SU-DHL-6 (cell line): ENCODE measurements around the gene SH3GL1.

ENCODE experiments used
- H2AFZ ChIP-seq: fragments of 200-600 bp; sonication (generic); 2 replicates; pipeline ENCODE4 v1.6.1; 2014; ENCODE audit warnings: low read depth, mild to moderate bottlenecking, moderate library complexity, mixed read lengths, antibody characterized with exemption, low read length; ENCODE audit not compliant: severe bottlenecking
- H3F3A ChIP-seq: fragments of 200-600 bp; shearing (Covaris generic); 2 replicates; pipeline ENCODE4 v1.6.0; 2016; ENCODE audit warnings: antibody characterized with exemption, mild to moderate bottlenecking; ENCODE audit not compliant: insufficient read depth
- H3K27ac ChIP-seq: fragments of 200-600 bp; sonication (generic); 2 replicates; pipeline ENCODE4 v1.5.1; 2016; ENCODE audit warnings: low read depth, mild to moderate bottlenecking, low read length, moderate library complexity, mixed read lengths
- H3K27me3 ChIP-seq: fragments of 200-600 bp; sonication (generic), shearing (Covaris generic); 2 replicates; pipeline ENCODE4 v1.6.0; 2014; ENCODE audit warnings: mild to moderate bottlenecking, low read length
- H3K36me3 ChIP-seq: fragments of 200-600 bp; sonication (generic); 2 replicates; pipeline ENCODE4 v1.6.1; 2014; ENCODE audit warnings: mild to moderate bottlenecking, low read length, mixed read lengths
- H3K4me2 ChIP-seq: fragments of 300-600, 200-600 bp; shearing (Covaris generic), sonication (generic); 2 replicates; pipeline ENCODE4 v1.6.0; 2014; ENCODE audit warnings: low read length, low read depth, mild to moderate bottlenecking; ENCODE audit not compliant: poor library complexity, severe bottlenecking
- H3K4me3 ChIP-seq: fragments of 200-600 bp; sonication (generic); 2 replicates; pipeline ENCODE4 v1.5.1; 2014; ENCODE audit warnings: antibody characterized with exemption, low read length, mild to moderate bottlenecking, mixed read lengths; ENCODE audit not compliant: insufficient read depth, poor library complexity, severe bottlenecking
- H3K79me2 ChIP-seq: fragments of 200-600 bp; sonication (generic); 2 replicates; pipeline ENCODE4 v1.6.1; 2014; ENCODE audit warnings: mild to moderate bottlenecking, low read length, moderate library complexity; ENCODE audit not compliant: insufficient read depth
- H3K9ac ChIP-seq: fragments of 200-600 bp; sonication (generic); 2 replicates; pipeline ENCODE4 v1.7.0; 2014; ENCODE audit warnings: mild to moderate bottlenecking, low read length
- H3K9me2 ChIP-seq: fragments of 200-600 bp; sonication (generic); replicated peaks from 2 replicates; pipeline ENCODE4 v1.6.1; 2014; ENCODE audit warnings: low read length; ENCODE audit not compliant: insufficient read depth
- H3K9me3 ChIP-seq: fragments of 200-600 bp; sonication (generic); 2 replicates; pipeline ENCODE4 v1.6.1; 2014; ENCODE audit warnings: low read length, mixed read lengths; ENCODE audit not compliant: insufficient read depth
- H4K20me1 ChIP-seq: fragments of 200-600 bp; sonication (generic); 2 replicates; pipeline ENCODE4 v1.6.1; 2014; ENCODE audit warnings: low read depth, mild to moderate bottlenecking, antibody characterized with exemption, low read length, moderate library complexity, mixed read lengths
- EZH2phosphoT487 ChIP-seq: fragments of 200-600 bp; sonication (generic), shearing (Covaris generic); conservative IDR thresholded peaks from 2 replicates; pipeline ENCODE4 v1.6.1; 2018; ENCODE audit warnings: mild to moderate bottlenecking, antibody characterized with exemption, low read length, moderate library complexity, mixed read lengths
- TF ChIP-seq, protein P1 (sequence below): fragments of 200-600 bp; sonication (generic); IDR thresholded peaks from one replicate; pipeline ENCODE4 v1.5.1; 2017; ENCODE audit warnings: antibody characterized with exemption, mild to moderate bottlenecking, low read length, moderate library complexity; ENCODE audit not compliant: insufficient read depth, poor library complexity, severe bottlenecking

SH3GL1 gene

DNA sequence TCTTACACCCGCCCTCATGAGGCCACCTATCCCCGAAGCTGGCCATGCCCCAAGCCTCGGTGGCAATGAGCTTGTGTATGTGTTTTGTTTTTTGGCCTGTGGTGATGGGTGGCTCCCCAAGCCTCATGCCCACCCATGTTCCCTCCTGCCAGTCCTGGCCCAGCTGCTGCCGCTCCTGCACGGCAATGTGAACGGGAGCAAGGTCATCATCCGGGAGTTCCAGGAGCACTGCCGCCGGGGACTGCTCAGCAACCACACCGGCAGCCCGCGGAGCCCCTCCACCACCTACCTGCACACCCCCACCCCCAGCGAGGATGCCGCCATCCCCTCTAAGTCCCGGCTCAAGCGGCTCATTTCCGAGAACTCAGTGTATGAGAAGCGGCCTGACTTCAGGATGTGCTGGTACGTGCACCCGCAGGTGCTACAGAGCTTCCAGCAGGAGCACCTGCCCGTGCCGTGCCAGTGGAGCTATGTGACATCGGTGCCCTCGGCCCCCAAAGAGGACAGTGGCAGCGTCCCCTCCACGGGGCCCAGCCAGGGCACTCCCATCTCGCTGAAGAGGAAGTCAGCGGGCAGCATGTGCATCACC lies 32.7 kb upstream of the SH3GL1 start:
- H3F3A ChIP-seq, result no peaks in the 10 kb centered on the region
- no peak overlapping the region for H2AFZ ChIP-seq
- TF ChIP-seq, protein P1, sequence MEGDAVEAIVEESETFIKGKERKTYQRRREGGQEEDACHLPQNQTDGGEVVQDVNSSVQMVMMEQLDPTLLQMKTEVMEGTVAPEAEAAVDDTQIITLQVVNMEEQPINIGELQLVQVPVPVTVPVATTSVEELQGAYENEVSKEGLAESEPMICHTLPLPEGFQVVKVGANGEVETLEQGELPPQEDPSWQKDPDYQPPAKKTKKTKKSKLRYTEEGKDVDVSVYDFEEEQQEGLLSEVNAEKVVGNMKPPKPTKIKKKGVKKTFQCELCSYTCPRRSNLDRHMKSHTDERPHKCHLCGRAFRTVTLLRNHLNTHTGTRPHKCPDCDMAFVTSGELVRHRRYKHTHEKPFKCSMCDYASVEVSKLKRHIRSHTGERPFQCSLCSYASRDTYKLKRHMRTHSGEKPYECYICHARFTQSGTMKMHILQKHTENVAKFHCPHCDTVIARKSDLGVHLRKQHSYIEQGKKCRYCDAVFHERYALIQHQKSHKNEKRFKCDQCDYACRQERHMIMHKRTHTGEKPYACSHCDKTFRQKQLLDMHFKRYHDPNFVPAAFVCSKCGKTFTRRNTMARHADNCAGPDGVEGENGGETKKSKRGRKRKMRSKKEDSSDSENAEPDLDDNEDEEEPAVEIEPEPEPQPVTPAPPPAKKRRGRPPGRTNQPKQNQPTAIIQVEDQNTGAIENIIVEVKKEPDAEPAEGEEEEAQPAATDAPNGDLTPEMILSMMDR, result no peak
- no peak for TF ChIP-seq EZH2phosphoT487
- no peak overlapping the region for H3K9ac ChIP-seq
- no peaks in the 10 kb centered on the region for H3K9me3 ChIP-seq
- no peak overlapping the region for H3K4me2 ChIP-seq
- H3K79me2 ChIP-seq, result peaks cover 11% of the 10 kb centered on the region; the same call in 1 of the 2 replicates
- peaks cover 5% of the 10 kb centered on the region; the same call in 1 of the 2 replicates for H3K36me3 ChIP-seq
- H4K20me1 ChIP-seq, result no peaks in the 10 kb centered on the region
- no peaks in the 10 kb centered on the region for H3K27me3 ChIP-seq
- no peak overlapping the region for H3K27ac ChIP-seq
- H3K9me2 ChIP-seq, result no peaks in the 10 kb centered on the region
- H3K4me3 ChIP-seq, result no peak overlapping the region

DNA sequence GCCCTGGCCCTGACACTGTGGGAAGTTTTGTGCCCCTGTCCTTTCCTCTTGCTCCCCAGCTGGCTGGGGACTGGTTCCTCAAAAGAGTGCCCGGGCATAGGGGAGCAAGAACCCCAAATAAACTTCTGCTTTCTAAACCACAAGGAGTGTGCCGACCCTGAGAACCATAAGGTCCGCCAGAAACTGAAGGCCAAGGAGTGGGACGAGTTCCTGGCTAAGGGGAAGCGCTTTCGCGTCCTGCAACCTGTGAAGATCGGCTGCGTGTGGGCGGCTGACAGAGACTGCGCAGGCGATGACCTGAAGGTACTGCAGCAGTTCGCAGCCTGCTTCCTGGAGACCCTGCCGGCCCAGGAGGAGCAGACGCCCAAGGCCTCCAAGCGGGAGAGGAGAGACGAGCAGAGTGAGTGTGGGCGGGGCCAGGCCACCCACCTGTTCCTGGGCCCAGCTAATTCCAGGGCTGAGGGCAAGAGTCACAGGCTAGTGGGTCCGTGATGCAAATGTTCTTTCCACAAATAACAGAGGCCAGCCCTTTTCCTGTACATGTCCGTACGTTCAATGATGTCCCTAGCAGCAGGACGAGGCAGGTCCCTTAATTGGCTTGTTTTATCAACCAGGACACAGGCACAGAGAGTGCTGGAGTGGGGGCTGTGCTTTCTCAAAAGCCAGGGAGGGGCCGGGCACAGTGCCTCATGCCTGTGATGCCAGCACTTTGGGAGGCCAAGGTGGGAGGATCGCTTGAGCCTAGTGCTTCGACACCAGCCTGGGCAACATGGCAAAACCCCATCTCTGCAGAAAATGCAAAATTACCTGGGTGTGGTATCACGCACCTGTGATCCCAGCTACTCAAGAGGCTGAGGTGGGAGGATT lies 31.7 kb upstream of the SH3GL1 start:
- H3K79me2 ChIP-seq, result peaks cover 10% of the 10 kb centered on the region; the same call in 1 of the 2 replicates
- no peaks in the 10 kb centered on the region for H3K27me3 ChIP-seq
- no peak overlapping the region for H2AFZ ChIP-seq
- H3K4me2 ChIP-seq, result no peak overlapping the region
- no peaks in the 10 kb centered on the region for H3K9me2 ChIP-seq
- H3K27ac ChIP-seq, result no peak overlapping the region
- peaks cover 5% of the 10 kb centered on the region; the same call in 1 of the 2 replicates for H3K36me3 ChIP-seq
- TF ChIP-seq, protein P1, result no peak
- no peak for TF ChIP-seq EZH2phosphoT487
- H4K20me1 ChIP-seq, result no peaks in the 10 kb centered on the region
- no peak overlapping the region for H3K9ac ChIP-seq
- H3F3A ChIP-seq, result no peaks in the 10 kb centered on the region
- H3K4me3 ChIP-seq, result no peak overlapping the region
- H3K9me3 ChIP-seq, result no peaks in the 10 kb centered on the region

DNA sequence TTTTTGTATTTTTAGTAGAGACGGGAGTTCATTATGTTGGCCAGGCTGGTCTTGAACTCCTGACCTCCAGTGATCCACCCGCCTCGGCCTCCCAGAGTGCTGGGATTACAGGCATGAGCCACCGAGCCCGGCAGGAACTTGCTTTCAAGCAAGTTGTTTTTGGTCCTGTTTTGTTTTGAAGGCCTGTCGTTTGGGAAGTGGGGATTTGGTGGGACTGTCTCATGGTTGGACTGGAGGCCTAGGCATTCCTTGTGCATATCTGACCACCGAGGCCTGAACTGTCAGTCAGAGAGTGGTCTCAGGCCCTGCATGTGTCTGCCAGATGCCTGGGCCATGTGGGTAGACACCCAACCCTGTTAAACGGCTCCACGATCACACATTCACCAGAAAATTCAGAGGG lies 30.9 kb upstream of the SH3GL1 start:
- Histone ChIP-seq H3K9me3 (no peaks in the 10 kb centered on the region), H3K4me3 (no peak overlapping the region), H3F3A (no peaks in the 10 kb centered on the region), H3K36me3 (peaks cover 5% of the 10 kb centered on the region; the same call in 1 of the 2 replicates), H3K79me2 (peaks cover 4% of the 10 kb centered on the region; the same call in 1 of the 2 replicates), H3K27me3 (no peaks in the 10 kb centered on the region), H3K27ac (no peak overlapping the region), H3K9ac (no peak overlapping the region), H4K20me1 (no peaks in the 10 kb centered on the region), H2AFZ (no peak overlapping the region), H3K9me2 (no peaks in the 10 kb centered on the region), H3K4me2 (no peak overlapping the region)
- no peak for TF ChIP-seq EZH2phosphoT487
- TF ChIP-seq, protein P1, result no peak
